Lower leg skin (tissue), 3 donors: ENCODE measurements around the gene ZNF343.

ENCODE experiments used
- POLR2A ChIP-seq, 2 donors: fragments of 450-650 bp; IDR thresholded peaks; one replicate each; pipeline ENCODE4 v1.6.1; 2016 to 2017; ENCODE audit warnings: antibody characterized with exemption in 2 of 2, mild to moderate bottlenecking in 1 of 2, moderate library complexity in 1 of 2
- TF ChIP-seq, protein P1 (sequence below), 3 donors: fragments of 450-650 bp; IDR thresholded peaks; one replicate each; pipeline ENCODE4 v1.5.1; 2016; ENCODE audit warnings: antibody characterized with exemption in 3 of 3, mild to moderate bottlenecking in 3 of 3, moderate library complexity in 2 of 3

GRCh38 chr20:2469991-2470422, 38.7 kb downstream of the ZNF343 start:
- TF ChIP-seq, protein P1, sequence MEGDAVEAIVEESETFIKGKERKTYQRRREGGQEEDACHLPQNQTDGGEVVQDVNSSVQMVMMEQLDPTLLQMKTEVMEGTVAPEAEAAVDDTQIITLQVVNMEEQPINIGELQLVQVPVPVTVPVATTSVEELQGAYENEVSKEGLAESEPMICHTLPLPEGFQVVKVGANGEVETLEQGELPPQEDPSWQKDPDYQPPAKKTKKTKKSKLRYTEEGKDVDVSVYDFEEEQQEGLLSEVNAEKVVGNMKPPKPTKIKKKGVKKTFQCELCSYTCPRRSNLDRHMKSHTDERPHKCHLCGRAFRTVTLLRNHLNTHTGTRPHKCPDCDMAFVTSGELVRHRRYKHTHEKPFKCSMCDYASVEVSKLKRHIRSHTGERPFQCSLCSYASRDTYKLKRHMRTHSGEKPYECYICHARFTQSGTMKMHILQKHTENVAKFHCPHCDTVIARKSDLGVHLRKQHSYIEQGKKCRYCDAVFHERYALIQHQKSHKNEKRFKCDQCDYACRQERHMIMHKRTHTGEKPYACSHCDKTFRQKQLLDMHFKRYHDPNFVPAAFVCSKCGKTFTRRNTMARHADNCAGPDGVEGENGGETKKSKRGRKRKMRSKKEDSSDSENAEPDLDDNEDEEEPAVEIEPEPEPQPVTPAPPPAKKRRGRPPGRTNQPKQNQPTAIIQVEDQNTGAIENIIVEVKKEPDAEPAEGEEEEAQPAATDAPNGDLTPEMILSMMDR (IDR thresholded peaks at IDR 0.05), result no peak
- no peak for TF ChIP-seq POLR2A (IDR thresholded peaks at IDR 0.05)
